HepG2 (cell line): ENCODE results near the gene RDH16. TPM values are rescaled to one million over a fixed set of nuclear protein-coding genes. Genes with fewer than 3 reads are reported as not detected.
A peak's percentile ranks its signal among the peaks of the same experiment; 100 is the strongest.

Experiments used
- FOXA1 ChIP-seq, 2 experiments: fragments of 450-650 bp in 1 of 2; sonication (generic) in 1 of 2; formaldehyde crosslinking in 1 of 2; IDR thresholded peaks; 2 replicates each; pipeline versions ENCODE4 v1.4.0 to v1.6.1; 2016 to 2020; ENCODE audit warnings: missing genetic modification reagents in 1 of 2
- KDM4B ChIP-seq: sonication (generic); formaldehyde crosslinking; IDR thresholded peaks from 2 replicates; pipeline ENCODE4 v1.4.0; 2020; ENCODE audit warnings: missing genetic modification reagents
- MED1 ChIP-seq: sonication (generic); formaldehyde crosslinking; IDR thresholded peaks from 2 replicates; pipeline ENCODE4 v1.4.0; 2020; ENCODE audit warnings: missing genetic modification reagents
- NR2F2 ChIP-seq: IDR thresholded peaks from 2 replicates; pipeline ENCODE4 v1.6.1; 2012; ENCODE audit warnings: low read depth, inconsistent platforms, borderline replicate concordance
- ZBTB20 ChIP-seq: sonication (generic); formaldehyde crosslinking; IDR thresholded peaks from 2 replicates; pipeline ENCODE4 v1.8.1; 2023; ENCODE audit warnings: missing genetic modification reagents, low read depth, mild to moderate bottlenecking, borderline replicate concordance
- ZFYVE20 ChIP-seq: sonication (generic); formaldehyde crosslinking; IDR thresholded peaks from 2 replicates; pipeline ENCODE4 v1.8.0; 2023; ENCODE audit warnings: low read depth, mild to moderate bottlenecking, moderate library complexity, missing genetic modification reagents, borderline replicate concordance
- ZNF317 ChIP-seq: sonication (generic); formaldehyde crosslinking; IDR thresholded peaks from 2 replicates; pipeline ENCODE4 v1.5.0; 2020; ENCODE audit warnings: mild to moderate bottlenecking, missing genetic modification reagents
- ZNF547 ChIP-seq: sonication (generic); formaldehyde crosslinking; IDR thresholded peaks from 2 replicates; pipeline ENCODE4 v1.5.1; 2020; ENCODE audit warnings: mild to moderate bottlenecking, missing genetic modification reagents
- ZNF646 ChIP-seq: sonication (generic); formaldehyde crosslinking; IDR thresholded peaks from 2 replicates; pipeline ENCODE4 v1.9.0; 2021; ENCODE audit warnings: mild to moderate bottlenecking, missing genetic modification reagents
- ZNF691 ChIP-seq: sonication (generic); formaldehyde crosslinking; IDR thresholded peaks from 2 replicates; pipeline ENCODE4 v1.4.0; 2020; ENCODE audit warnings: missing genetic modification reagents, low read depth, mild to moderate bottlenecking, borderline replicate concordance
- polyA plus RNA-seq, 8 experiments: library from polyadenylated mRNA; depleted of rRNA in 3 of 8; stranded (reverse) in 7 of 8; unstranded in 1 of 8; fragments of >200 nt; fragmentation: Illumina TruSeq in 4 of 8; extraction: Trizol in 4 of 8; gene quantifications; 2 replicates each; pipeline versions ENCODE4 v1.2.1 to v1.2.3, GENCODE V29; 2011 to 2016; ENCODE audit warnings: low read depth in 4 of 8, missing spikeins in 1 of 8, mixed read lengths in 1 of 8; ENCODE audit not compliant: insufficient read depth in 1 of 8
- total RNA-seq, 5 experiments: library from RNA; depleted of rRNA; stranded (reverse); fragments of >200 nt; fragmentation: Illumina TruSeq; extraction: Trizol; gene quantifications; 2 replicates each; pipeline ENCODE4 v1.2.3, GENCODE V29; 2016; ENCODE audit warnings: low read depth in 1 of 5
- TF ChIP-seq, protein P1 (sequence below): IDR thresholded peaks from 2 replicates; pipeline ENCODE4 v1.4.0; 2020; ENCODE audit warnings: mild to moderate bottlenecking, missing genetic modification reagents
- TF ChIP-seq, protein P2 (sequence below): fragments of 450-650 bp; IDR thresholded peaks from 2 replicates; pipeline ENCODE4 v1.6.1; 2017
- TF ChIP-seq, protein P3 (sequence below): sonication (generic); formaldehyde crosslinking; IDR thresholded peaks from 2 replicates; pipeline ENCODE4 v1.8.0; 2022; ENCODE audit warnings: low read depth, missing genetic modification reagents

The RDH16 gene
- total and polyA plus RNA-seq, 2 of the 13 experiments (the other 11 are each of a cell fraction or from before 2014, with no cell fraction given) = 0.05 to 0.13 TPM

DNA sequence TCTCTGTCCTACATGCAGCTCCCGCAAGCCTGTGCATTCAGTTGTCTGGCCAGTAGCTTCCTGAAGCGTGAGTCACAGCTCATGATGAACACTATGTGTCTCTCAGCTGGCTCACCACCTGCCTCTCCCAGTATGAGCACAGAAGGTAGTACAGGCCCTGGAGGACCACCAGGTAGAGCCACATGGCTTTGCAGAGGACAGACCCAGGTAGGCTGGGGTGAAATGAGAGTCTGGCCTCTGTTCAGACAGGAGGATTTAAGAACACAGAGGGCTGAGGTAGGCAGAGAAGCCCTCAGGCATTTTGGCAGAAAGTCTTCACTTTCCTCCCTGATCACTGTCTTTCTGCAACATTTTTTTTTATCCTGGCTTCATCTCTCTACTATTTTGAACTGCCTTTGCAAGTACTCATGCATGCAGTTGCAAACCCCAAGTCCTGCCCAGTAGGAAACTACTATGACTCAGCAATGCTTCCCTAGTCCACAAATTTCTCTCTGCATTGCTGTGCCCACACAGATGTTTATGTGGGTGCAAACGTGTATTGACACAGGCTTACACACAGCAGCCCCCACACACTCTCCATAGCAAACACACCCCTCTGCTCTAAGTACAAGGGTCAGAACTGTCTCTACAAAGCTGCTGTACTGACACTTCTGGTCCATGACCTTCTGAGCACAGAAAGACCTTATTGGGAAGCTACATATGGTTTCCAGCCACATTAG lies 15.9 kb downstream of the RDH16 start (continued):
- TF ChIP-seq, protein P1, sequence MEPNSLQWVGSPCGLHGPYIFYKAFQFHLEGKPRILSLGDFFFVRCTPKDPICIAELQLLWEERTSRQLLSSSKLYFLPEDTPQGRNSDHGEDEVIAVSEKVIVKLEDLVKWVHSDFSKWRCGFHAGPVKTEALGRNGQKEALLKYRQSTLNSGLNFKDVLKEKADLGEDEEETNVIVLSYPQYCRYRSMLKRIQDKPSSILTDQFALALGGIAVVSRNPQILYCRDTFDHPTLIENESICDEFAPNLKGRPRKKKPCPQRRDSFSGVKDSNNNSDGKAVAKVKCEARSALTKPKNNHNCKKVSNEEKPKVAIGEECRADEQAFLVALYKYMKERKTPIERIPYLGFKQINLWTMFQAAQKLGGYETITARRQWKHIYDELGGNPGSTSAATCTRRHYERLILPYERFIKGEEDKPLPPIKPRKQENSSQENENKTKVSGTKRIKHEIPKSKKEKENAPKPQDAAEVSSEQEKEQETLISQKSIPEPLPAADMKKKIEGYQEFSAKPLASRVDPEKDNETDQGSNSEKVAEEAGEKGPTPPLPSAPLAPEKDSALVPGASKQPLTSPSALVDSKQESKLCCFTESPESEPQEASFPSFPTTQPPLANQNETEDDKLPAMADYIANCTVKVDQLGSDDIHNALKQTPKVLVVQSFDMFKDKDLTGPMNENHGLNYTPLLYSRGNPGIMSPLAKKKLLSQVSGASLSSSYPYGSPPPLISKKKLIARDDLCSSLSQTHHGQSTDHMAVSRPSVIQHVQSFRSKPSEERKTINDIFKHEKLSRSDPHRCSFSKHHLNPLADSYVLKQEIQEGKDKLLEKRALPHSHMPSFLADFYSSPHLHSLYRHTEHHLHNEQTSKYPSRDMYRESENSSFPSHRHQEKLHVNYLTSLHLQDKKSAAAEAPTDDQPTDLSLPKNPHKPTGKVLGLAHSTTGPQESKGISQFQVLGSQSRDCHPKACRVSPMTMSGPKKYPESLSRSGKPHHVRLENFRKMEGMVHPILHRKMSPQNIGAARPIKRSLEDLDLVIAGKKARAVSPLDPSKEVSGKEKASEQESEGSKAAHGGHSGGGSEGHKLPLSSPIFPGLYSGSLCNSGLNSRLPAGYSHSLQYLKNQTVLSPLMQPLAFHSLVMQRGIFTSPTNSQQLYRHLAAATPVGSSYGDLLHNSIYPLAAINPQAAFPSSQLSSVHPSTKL = peak; percentile 92
- TF ChIP-seq, protein P2, sequence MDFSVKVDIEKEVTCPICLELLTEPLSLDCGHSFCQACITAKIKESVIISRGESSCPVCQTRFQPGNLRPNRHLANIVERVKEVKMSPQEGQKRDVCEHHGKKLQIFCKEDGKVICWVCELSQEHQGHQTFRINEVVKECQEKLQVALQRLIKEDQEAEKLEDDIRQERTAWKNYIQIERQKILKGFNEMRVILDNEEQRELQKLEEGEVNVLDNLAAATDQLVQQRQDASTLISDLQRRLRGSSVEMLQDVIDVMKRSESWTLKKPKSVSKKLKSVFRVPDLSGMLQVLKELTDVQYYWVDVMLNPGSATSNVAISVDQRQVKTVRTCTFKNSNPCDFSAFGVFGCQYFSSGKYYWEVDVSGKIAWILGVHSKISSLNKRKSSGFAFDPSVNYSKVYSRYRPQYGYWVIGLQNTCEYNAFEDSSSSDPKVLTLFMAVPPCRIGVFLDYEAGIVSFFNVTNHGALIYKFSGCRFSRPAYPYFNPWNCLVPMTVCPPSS = no peak
- TF ChIP-seq MED1 (CRISPR knock-in tag) (peak; percentile 95), ZBTB20 (peak; percentile 96), KDM4B (CRISPR knock-in tag) (peak; percentile 50; the same call in 1 of the 2 replicates), NR2F2 (peak; percentile 81; the same call in 1 of the 2 replicates), ZNF691 (CRISPR knock-in tag) (no peak), ZNF317 (CRISPR knock-in tag) (peak; percentile 67; the same call in 1 of the 2 replicates), ZNF547 (CRISPR knock-in tag) (0 out of 2 replicates have a peak, but pooled peaks have one; percentile 8), ZNF646 (peak; percentile 88), FOXA1 (IDR thresholded peaks at IDR 0.05) (peak; percentile 82), FOXA1 (CRISPR knock-in tag; IDR thresholded peaks at IDR 0.05) (peak; percentile 97), ZFYVE20 (CRISPR knock-in tag) (no peak)
- TF ChIP-seq, protein P3, sequence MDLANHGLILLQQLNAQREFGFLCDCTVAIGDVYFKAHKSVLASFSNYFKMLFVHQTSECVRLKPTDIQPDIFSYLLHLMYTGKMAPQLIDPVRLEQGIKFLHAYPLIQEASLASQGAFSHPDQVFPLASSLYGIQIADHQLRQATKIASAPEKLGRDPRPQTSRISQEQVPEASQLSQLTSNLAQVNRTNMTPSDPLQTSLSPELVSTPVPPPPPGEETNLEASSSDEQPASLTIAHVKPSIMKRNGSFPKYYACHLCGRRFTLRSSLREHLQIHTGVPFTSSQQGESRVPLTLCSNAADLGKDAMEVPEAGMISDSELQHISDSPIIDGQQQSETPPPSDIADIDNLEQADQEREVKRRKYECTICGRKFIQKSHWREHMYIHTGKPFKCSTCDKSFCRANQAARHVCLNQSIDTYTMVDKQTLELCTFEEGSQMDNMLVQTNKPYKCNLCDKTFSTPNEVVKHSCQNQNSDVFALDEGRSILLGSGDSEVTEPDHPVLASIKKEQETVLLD (CRISPR knock-in tag) = no peak
